Karpas-422 (cell line): Measurements from ENCODE around the gene MRPL2. TPM values are rescaled to one million over a fixed set of nuclear protein-coding genes. Genes with fewer than 3 reads are reported as not detected.

Experiments used
- DNase-seq: peaks from one replicate; pipeline ENCODE4 v3.0.0-alpha.2; 2015
- H2AFZ ChIP-seq: fragments of 200-600 bp; sonication (generic); 2 replicates; pipeline ENCODE4 v1.6.1; 2014; ENCODE audit warnings: antibody characterized with exemption, low read length, mixed read lengths
- H3K27ac ChIP-seq: fragments of 200-600 bp; sonication (generic); 2 replicates; pipeline ENCODE4 v1.5.1; 2014; ENCODE audit warnings: mild to moderate bottlenecking, low read length, moderate library complexity
- H3K27me3 ChIP-seq: fragments of 200-600 bp; sonication (generic); 2 replicates; pipeline ENCODE4 v1.6.1; 2014; ENCODE audit warnings: low read length, mixed read lengths
- H3K36me3 ChIP-seq: fragments of 200-600 bp; sonication (generic); 2 replicates; pipeline ENCODE4 v1.6.1; 2014; ENCODE audit warnings: low read length, mixed read lengths; ENCODE audit not compliant: insufficient read depth
- H3K4me1 ChIP-seq: fragments of 200-600 bp; sonication (generic); 2 replicates; pipeline ENCODE4 v1.6.1; 2014; ENCODE audit warnings: mild to moderate bottlenecking, low read length, mixed read lengths
- H3K4me2 ChIP-seq: fragments of 200-600 bp; sonication (generic); 2 replicates; pipeline ENCODE4 v1.6.1; 2014; ENCODE audit warnings: low read length, low read depth, mild to moderate bottlenecking; ENCODE audit not compliant: poor library complexity, severe bottlenecking
- H3K4me3 ChIP-seq: fragments of 200-600 bp; sonication (generic); 2 replicates; pipeline ENCODE4 v1.5.1; 2014; ENCODE audit warnings: mild to moderate bottlenecking, antibody characterized with exemption, low read length, mixed read lengths
- H3K79me2 ChIP-seq: fragments of 200-600 bp; sonication (generic); 2 replicates; pipeline ENCODE4 v1.6.1; 2014; ENCODE audit warnings: mild to moderate bottlenecking, low read length, mixed read lengths
- H3K9ac ChIP-seq: fragments of 200-600 bp; sonication (generic); 2 replicates; pipeline ENCODE4 v1.6.0; 2014; ENCODE audit warnings: low read length
- H3K9me2 ChIP-seq: fragments of 200-600 bp; sonication (generic), shearing (Covaris generic); replicated peaks from 2 replicates; pipeline ENCODE4 v1.6.0; 2014; ENCODE audit warnings: mild to moderate bottlenecking, low read length, moderate library complexity; ENCODE audit not compliant: insufficient read depth
- H3K9me3 ChIP-seq: fragments of 300-700, 200-600 bp; sonication (generic); 2 replicates; pipeline ENCODE4 v1.6.1; 2014; ENCODE audit warnings: low read length, mixed read lengths
- H4K20me1 ChIP-seq: fragments of 200-600 bp; sonication (generic); 2 replicates; pipeline ENCODE4 v1.6.1; 2014; ENCODE audit warnings: mild to moderate bottlenecking, antibody characterized with exemption, low read length, low read depth; ENCODE audit not compliant: insufficient read depth
- total RNA-seq: library from RNA; depleted of rRNA; stranded (reverse); fragments of >200 nt; shearing (Covaris generic); gene quantifications from 2 replicates; pipeline ENCODE4 v1.2.3, GENCODE V29; 2014; ENCODE audit warnings: low replicate concordance

MRPL2 gene
- total RNA-seq, 1 experiment from 2014 or later: 21.3 TPM

GRCh38 chr6:43096451-43097097 is 37.3 kb upstream of the MRPL2 start:
- DNase-seq: no peak
- no peaks in the 10 kb centered on the region for H3K79me2 ChIP-seq
- H3K9ac ChIP-seq: peak overlapping the region; percentile 1; the same call in 1 of the 2 replicates

GRCh38 chr6:43095939-43096338 is 36.7 kb upstream of the MRPL2 start:
- no peaks in the 10 kb centered on the region for H3K27me3 ChIP-seq
- no peaks in the 10 kb centered on the region for H3K79me2 ChIP-seq
- no peak overlapping the region for H3K4me3 ChIP-seq

More at GRCh38 chr6:43096451-43097097, 37.3 kb upstream of the MRPL2 start:
- H3K9me2 ChIP-seq: no peaks in the 10 kb centered on the region
- no peaks in the 10 kb centered on the region for H3K36me3 ChIP-seq
- no peaks in the 10 kb centered on the region for H3K27me3 ChIP-seq
- H3K27ac ChIP-seq: no peak overlapping the region
- peak overlapping the region; percentile 13; the same call in 1 of the 2 replicates for H2AFZ ChIP-seq
- H3K9me3 ChIP-seq: no peaks in the 10 kb centered on the region
- peak overlapping the region; percentile 33 for H3K4me2 ChIP-seq
- H3K4me3 ChIP-seq: no peak overlapping the region
- peaks cover 27% of the 10 kb centered on the region for H3K4me1 ChIP-seq
- no peaks in the 10 kb centered on the region for H4K20me1 ChIP-seq

DNA sequence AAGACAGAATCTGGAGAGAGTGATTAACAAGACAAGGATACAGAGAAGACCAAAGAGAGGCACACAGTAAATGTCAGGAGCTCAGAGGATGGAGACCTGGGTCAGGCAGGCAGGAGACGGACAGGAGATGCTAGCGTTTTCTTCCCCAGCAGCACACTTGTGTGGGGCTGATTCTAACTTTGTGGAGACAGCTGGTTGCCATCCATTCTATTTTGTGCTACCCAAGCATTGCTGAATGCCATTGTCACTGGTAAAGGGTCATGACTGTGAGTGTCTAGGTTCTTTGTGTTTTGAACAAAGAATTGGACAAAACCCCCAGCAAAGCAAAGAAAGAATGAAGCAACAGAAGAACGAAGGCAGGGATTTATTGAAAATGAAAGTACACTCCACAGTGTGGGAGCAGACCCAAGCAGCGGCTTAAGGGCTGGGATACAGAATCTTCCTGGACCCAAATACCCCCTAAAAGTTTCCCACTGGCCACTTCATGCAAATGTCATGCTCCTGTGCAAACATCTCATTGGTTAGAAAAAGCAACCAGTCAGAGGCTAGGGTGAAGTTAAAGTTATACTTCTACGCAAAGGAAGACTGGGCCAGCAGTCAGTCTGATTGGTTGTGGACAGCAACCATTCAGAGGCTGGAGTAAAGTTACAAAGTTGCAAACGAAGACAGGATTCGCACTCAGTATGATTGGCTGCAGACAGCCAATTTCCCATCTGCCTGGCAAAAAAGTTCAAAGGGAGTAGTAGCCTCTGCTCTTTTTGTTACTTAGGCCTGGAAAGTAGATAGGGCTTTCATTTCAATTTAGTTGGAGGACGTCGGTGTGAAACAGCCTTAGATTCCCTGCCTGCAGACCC is 34.4 kb upstream of the MRPL2 start:
- Histone ChIP-seq H3K36me3 (no peaks in the 10 kb centered on the region), H3K4me1 (peaks cover 27% of the 10 kb centered on the region), H3K27me3 (no peaks in the 10 kb centered on the region), H4K20me1 (no peaks in the 10 kb centered on the region), H3K9me2 (no peaks in the 10 kb centered on the region), H3K27ac (no peak overlapping the region), H2AFZ (no peak overlapping the region), H3K9ac (no peak overlapping the region), H3K79me2 (no peaks in the 10 kb centered on the region), H3K9me3 (no peaks in the 10 kb centered on the region), H3K4me3 (no peak overlapping the region), H3K4me2 (no peak overlapping the region)
- no peak for DNase-seq

More at GRCh38 chr6:43095939-43096338, 36.7 kb upstream of the MRPL2 start:
- DNase-seq: no peak
- Histone ChIP-seq H3K27ac (no peak overlapping the region), H3K36me3 (no peaks in the 10 kb centered on the region), H3K9me3 (no peaks in the 10 kb centered on the region), H4K20me1 (no peaks in the 10 kb centered on the region), H3K4me1 (peaks cover 27% of the 10 kb centered on the region), H3K4me2 (no peak overlapping the region), H2AFZ (no peak overlapping the region), H3K9me2 (no peaks in the 10 kb centered on the region), H3K9ac (0 out of 2 replicates have a peak overlapping the region, but pooled peaks have one; percentile 1)

GRCh38 chr6:43092635-43093034 is 33.4 kb upstream of the MRPL2 start:
- Histone ChIP-seq H3K27ac (no peak overlapping the region), H2AFZ (no peak overlapping the region), H3K9me2 (no peaks in the 10 kb centered on the region), H3K27me3 (no peaks in the 10 kb centered on the region), H3K4me1 (peaks cover 25% of the 10 kb centered on the region), H3K9me3 (no peaks in the 10 kb centered on the region), H4K20me1 (no peaks in the 10 kb centered on the region), H3K79me2 (no peaks in the 10 kb centered on the region), H3K9ac (no peak overlapping the region), H3K36me3 (no peaks in the 10 kb centered on the region), H3K4me3 (no peak overlapping the region), H3K4me2 (no peak overlapping the region)
- DNase-seq: no peak

DNA sequence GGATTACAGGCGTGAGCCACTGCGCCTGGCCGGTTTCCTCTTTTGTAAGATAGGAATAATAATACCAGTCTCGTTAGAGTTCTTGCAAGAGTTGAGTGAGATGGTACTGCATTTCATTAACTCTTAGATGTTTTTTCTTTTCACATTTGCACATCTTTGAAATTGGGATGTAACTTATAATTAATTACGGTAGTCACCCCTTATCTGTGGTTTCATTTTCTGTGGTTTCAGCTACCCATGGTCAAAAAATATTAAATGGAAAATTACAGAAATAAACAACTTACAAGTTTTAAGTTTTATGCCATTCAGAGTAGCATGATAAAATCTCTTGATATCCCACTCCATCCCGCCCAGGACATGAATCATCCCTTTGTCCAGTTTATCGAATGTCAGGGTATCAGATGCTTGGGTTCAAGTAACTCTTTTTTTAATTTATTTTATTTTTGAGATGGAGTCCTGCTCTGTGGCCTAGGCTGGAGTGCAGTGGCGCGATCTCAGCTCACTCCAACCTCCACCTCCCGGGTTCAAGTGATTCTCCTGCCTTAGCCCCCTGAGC is 32.3 kb upstream of the MRPL2 start:
- H3K27ac ChIP-seq: no peak overlapping the region
- no peak overlapping the region for H3K4me2 ChIP-seq
- DNase-seq: no peak
- H3K9me2 ChIP-seq: no peaks in the 10 kb centered on the region
- H4K20me1 ChIP-seq: no peaks in the 10 kb centered on the region
- no peak overlapping the region for H3K9ac ChIP-seq
- H3K27me3 ChIP-seq: no peaks in the 10 kb centered on the region
- H3K79me2 ChIP-seq: no peaks in the 10 kb centered on the region
- H3K9me3 ChIP-seq: no peaks in the 10 kb centered on the region
- H2AFZ ChIP-seq: no peak overlapping the region
- H3K4me3 ChIP-seq: no peak overlapping the region
- H3K36me3 ChIP-seq: no peaks in the 10 kb centered on the region
- peaks cover 14% of the 10 kb centered on the region for H3K4me1 ChIP-seq

GRCh38 chr6:43091020-43091419 is 31.8 kb upstream of the MRPL2 start:
- no peak overlapping the region for H3K4me3 ChIP-seq
- no peak for DNase-seq
- H3K36me3 ChIP-seq: no peaks in the 10 kb centered on the region
- H3K9ac ChIP-seq: no peak overlapping the region
- H3K27me3 ChIP-seq: no peaks in the 10 kb centered on the region
- H3K9me2 ChIP-seq: no peaks in the 10 kb centered on the region
- no peak overlapping the region for H3K4me2 ChIP-seq
- no peaks in the 10 kb centered on the region for H3K9me3 ChIP-seq
- H3K27ac ChIP-seq: no peak overlapping the region
- H3K4me1 ChIP-seq: peaks cover 11% of the 10 kb centered on the region
- H4K20me1 ChIP-seq: no peaks in the 10 kb centered on the region
- H3K79me2 ChIP-seq: no peaks in the 10 kb centered on the region
- H2AFZ ChIP-seq: no peak overlapping the region

DNA sequence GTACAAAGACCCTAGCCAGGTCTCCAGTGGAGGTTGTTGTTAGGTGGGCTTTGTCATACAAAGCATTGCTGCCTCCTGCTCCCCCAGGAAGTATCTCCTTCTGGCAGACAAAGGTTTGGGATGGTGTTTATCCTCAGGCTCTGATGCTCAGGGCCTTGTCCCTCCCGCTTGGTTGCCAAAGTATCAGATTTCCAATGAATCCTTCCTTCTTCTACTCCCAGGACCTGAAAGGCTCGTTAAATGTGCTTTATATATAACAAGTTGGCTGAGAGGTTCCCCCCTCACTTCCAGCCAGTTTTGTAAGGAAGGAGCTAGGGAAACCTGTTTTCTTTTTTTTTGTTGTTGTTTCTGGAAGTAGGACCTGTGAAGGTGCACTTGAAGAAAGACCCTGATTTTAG is 31.3 kb upstream of the MRPL2 start:
- Histone ChIP-seq H3K9me3 (no peaks in the 10 kb centered on the region), H2AFZ (no peak overlapping the region), H3K9ac (no peak overlapping the region), H3K4me2 (no peak overlapping the region), H3K79me2 (no peaks in the 10 kb centered on the region), H3K9me2 (no peaks in the 10 kb centered on the region), H3K36me3 (no peaks in the 10 kb centered on the region), H4K20me1 (no peaks in the 10 kb centered on the region), H3K4me1 (peaks cover 11% of the 10 kb centered on the region), H3K27ac (no peak overlapping the region), H3K27me3 (no peaks in the 10 kb centered on the region), H3K4me3 (no peak overlapping the region)
- no peak for DNase-seq

- Histone ChIP-seq H3K27me3 (no peaks in the 10 kb centered on the region), H3K27ac (no peak overlapping the region), H3K9me2 (no peaks in the 10 kb centered on the region), H3K36me3 (no peaks in the 10 kb centered on the region), H2AFZ (no peak overlapping the region), H3K79me2 (no peaks in the 10 kb centered on the region), H3K4me3 (no peak overlapping the region), H3K4me1 (peaks cover 11% of the 10 kb centered on the region), H3K9ac (no peak overlapping the region), H3K9me3 (no peaks in the 10 kb centered on the region), H4K20me1 (no peaks in the 10 kb centered on the region), H3K4me2 (no peak overlapping the region)
- DNase-seq: no peak
Measured at GRCh38 chr6:43089874-43090558, 30.8 kb upstream of the MRPL2 start.
